Colonic mucosa (tissue), 4 donors: ENCODE data around the gene ARMC12. TPM values are rescaled to one million over a fixed set of nuclear protein-coding genes. Genes with fewer than 3 reads are reported as not detected.

Experiments used
- DNase-seq: peaks from one replicate; pipeline ENCODE4 v3.0.0-alpha.2; 2020
- H3K27ac ChIP-seq: fragments of 200-600 bp; one replicate; pipeline ENCODE4 v1.8.0; 2021
- H3K27me3 ChIP-seq: fragments of 200-600 bp; one replicate; pipeline ENCODE4 v1.8.0; 2021
- H3K36me3 ChIP-seq: fragments of 200-600 bp; one replicate; pipeline ENCODE4 v1.8.0; 2021
- H3K4me1 ChIP-seq: fragments of 200-600 bp; one replicate; pipeline ENCODE4 v1.8.0; 2021; ENCODE audit warnings: mild to moderate bottlenecking
- H3K4me3 ChIP-seq: fragments of 200-600 bp; one replicate; pipeline ENCODE4 v1.8.0; 2021
- H3K9ac ChIP-seq, 2 donors: one replicate each; pipeline ENCODE4 v1.7.0; 2013; ENCODE audit warnings: control low read depth in 2 of 2, low read depth in 2 of 2, low read length in 2 of 2
- H3K9me3 ChIP-seq: fragments of 200-600 bp; one replicate; pipeline ENCODE4 v1.8.0; 2021
- CTCF ChIP-seq: fragments of 200-600 bp; IDR thresholded peaks from one replicate; pipeline ENCODE4 v1.8.0; 2022; ENCODE audit warnings: antibody characterized with exemption, mild to moderate bottlenecking
- intact Hi-C: fragments of 100-400 bp; cut with DNase I; formaldehyde crosslinking; loops from one replicate; pipeline ENCODE4 v1.14.1; 2022
- total RNA-seq, 2 donors: library from RNA; stranded (reverse); fragmentation: NEBNext Ultra II Directional in 1 of 2; extraction: Animal tissue kit (Norgen Biotek cat#: 25700) in 1 of 2; gene quantifications; one replicate each; pipeline ENCODE4 v1.2.1, GENCODE V29; 2021
- donor health status: healthy.
- donor health status: DM: no; HTN: no; CAD: no.
- donor health status: DM: no; HTN: no; CAD: no.

Gene ARMC12
- total RNA-seq, 2 donors from 2014 or later = 0.30 TPM; not detected in 1

GRCh38 chr6:35716798-35717197, 20.0 kb upstream of the ARMC12 start:
- peaks cover 13% of the 10 kb centered on the region for H3K4me1 ChIP-seq
- H3K27ac ChIP-seq = no peak overlapping the region
- no peak overlapping the region for H3K4me3 ChIP-seq
- DNase-seq = no peak
- H3K9me3 ChIP-seq = no peaks in the 10 kb centered on the region
- intact Hi-C loops = no loop called here
- no peak overlapping the region for H3K9ac ChIP-seq
- H3K36me3 ChIP-seq = no peaks in the 10 kb centered on the region
- no peak for TF ChIP-seq CTCF
- H3K27me3 ChIP-seq = no peaks in the 10 kb centered on the region

GRCh38 chr6:35717449-35718374, 19.1 kb upstream of the ARMC12 start:
- no peak for TF ChIP-seq CTCF
- no peak overlapping the region for H3K9ac ChIP-seq
- H3K4me1 ChIP-seq = peaks cover 19% of the 10 kb centered on the region
- H3K4me3 ChIP-seq = no peak overlapping the region
- H3K27me3 ChIP-seq = no peaks in the 10 kb centered on the region
- intact Hi-C loops = no loop called here
- DNase-seq = no peak
- H3K9me3 ChIP-seq = no peaks in the 10 kb centered on the region
- H3K27ac ChIP-seq = no peak overlapping the region
- no peaks in the 10 kb centered on the region for H3K36me3 ChIP-seq

- no peaks in the 10 kb centered on the region for H3K36me3 ChIP-seq
- H3K9ac ChIP-seq = peak overlapping the region in 1 of 2 donors; percentile 17
- H3K4me1 ChIP-seq = peaks cover 21% of the 10 kb centered on the region
These were observed 18.5 kb upstream of the ARMC12 start for GRCh38 chr6:35718375-35718736.

DNA sequence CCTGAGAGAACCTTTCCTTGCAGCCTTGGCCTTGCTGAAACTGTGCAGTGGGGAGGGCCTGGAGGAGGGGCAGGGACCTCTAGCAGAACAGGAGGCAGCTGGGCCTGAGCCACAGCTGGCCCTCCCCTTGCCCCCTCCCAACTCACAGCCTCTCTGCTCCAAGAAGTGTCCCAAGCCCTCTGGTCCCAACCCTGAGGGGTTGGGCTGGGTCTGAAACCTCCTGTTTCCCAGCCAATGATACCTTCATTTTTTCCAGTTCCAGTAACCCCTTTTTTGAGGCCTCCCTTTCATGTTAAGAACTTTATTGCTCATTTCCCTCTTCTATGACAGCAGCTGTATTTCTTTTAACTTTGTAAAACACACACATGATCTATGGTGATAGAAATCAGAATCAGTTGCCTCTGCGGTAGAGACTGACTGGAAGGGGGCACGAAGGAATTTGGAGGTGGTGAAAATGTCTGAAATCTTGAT, 17.9 kb upstream of the ARMC12 start:
- intact Hi-C loops = no loop called here
- Histone ChIP-seq H3K27me3 (no peaks in the 10 kb centered on the region), H3K4me3 (no peak overlapping the region), H3K27ac (peak overlapping the region; percentile 37), H3K36me3 (no peaks in the 10 kb centered on the region), H3K9me3 (no peaks in the 10 kb centered on the region), H3K9ac (peak overlapping the region; percentile 33 to 34), H3K4me1 (peaks cover 21% of the 10 kb centered on the region)
- TF ChIP-seq CTCF = no peak
- DNase-seq = no peak

More at GRCh38 chr6:35718375-35718736, 18.5 kb upstream of the ARMC12 start:
- no peaks in the 10 kb centered on the region for H3K9me3 ChIP-seq
- DNase-seq = no peak
- intact Hi-C loops = no loop called here
- no peak overlapping the region for H3K27ac ChIP-seq
- H3K4me3 ChIP-seq = no peak overlapping the region
- TF ChIP-seq CTCF = no peak
- no peaks in the 10 kb centered on the region for H3K27me3 ChIP-seq

DNA sequence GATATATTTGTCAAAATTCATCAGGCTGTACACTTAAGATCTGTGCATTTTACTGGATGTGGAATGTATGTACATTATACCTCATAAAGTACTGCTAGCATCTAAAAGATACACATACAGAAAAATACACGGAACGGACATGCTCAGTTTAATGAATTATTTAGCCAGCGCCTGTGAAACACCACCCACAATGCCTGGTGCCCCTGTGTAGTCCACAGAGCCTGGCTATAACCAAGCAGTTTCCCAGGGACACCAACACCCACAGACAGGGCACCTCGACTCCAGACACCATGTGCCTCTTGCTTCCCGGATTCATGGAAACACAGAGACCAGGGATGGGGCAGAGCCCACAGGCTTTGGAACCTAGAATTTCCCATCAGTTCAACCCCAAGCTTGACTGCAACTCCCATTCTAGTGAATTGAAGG, 17.4 kb upstream of the ARMC12 start:
- H3K27me3 ChIP-seq = no peaks in the 10 kb centered on the region
- DNase-seq = no peak
- peak overlapping the region; percentile 37 for H3K27ac ChIP-seq
- H3K4me1 ChIP-seq = peaks cover 21% of the 10 kb centered on the region
- no peak for TF ChIP-seq CTCF
- peak overlapping the region in 1 of 2 donors; percentile 14 for H3K9ac ChIP-seq
- H3K9me3 ChIP-seq = no peaks in the 10 kb centered on the region
- no peaks in the 10 kb centered on the region for H3K36me3 ChIP-seq
- H3K4me3 ChIP-seq = no peak overlapping the region
- intact Hi-C loops = no loop called here
